GM06990 (cell line): ENCODE results near the gene FOXO6.

Experiments
- DNase-seq: peaks from one replicate; pipeline ENCODE4 v3.0.0-alpha.2; 2011; ENCODE audit not compliant: insufficient read length; ENCODE audit errors: extremely low read depth
- H3K27me3 ChIP-seq: replicated peaks from 2 replicates; pipeline ENCODE4 v1.6.0; 2011; ENCODE audit warnings: low read length; ENCODE audit not compliant: control insufficient read depth, insufficient read depth
- H3K36me3 ChIP-seq: 2 replicates; pipeline ENCODE4 v1.5.1; 2011; ENCODE audit warnings: low read length; ENCODE audit not compliant: control insufficient read depth, insufficient read depth
- H3K4me3 ChIP-seq: replicated peaks from 2 replicates; pipeline ENCODE4 v1.5.1; 2011; ENCODE audit warnings: low read depth, mild to moderate bottlenecking, control low read depth, low read length
- TF ChIP-seq, protein P1 (sequence below): IDR thresholded peaks from 2 replicates; pipeline ENCODE4 v1.5.1; 2011; ENCODE audit warnings: low read length, control low read depth, mild to moderate bottlenecking, inconsistent platforms; ENCODE audit not compliant: insufficient read depth, poor library complexity, severe bottlenecking

The FOXO6 gene

DNA sequence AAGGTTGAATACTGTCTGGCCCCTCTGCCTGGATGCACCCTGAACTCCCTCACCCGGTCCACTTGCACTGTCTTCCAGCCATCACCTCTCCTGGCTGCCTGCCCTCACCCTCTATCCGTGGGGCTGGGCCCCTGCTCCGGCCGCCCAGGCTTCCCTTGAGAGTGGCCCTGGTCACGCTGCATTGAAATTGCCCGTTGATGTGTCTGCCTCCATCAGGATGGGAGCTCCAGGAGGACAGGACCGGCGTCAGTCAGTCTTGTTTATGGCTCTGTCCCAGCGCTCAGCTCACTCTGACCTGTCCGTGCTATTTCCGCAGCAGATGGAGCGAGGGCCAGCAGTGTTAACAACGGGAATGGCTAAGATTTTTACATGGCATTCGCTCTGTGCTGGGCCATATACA lies 34.9 kb downstream of the FOXO6 start:
- no peaks in the 10 kb centered on the region for H3K36me3 ChIP-seq
- TF ChIP-seq, protein P1, sequence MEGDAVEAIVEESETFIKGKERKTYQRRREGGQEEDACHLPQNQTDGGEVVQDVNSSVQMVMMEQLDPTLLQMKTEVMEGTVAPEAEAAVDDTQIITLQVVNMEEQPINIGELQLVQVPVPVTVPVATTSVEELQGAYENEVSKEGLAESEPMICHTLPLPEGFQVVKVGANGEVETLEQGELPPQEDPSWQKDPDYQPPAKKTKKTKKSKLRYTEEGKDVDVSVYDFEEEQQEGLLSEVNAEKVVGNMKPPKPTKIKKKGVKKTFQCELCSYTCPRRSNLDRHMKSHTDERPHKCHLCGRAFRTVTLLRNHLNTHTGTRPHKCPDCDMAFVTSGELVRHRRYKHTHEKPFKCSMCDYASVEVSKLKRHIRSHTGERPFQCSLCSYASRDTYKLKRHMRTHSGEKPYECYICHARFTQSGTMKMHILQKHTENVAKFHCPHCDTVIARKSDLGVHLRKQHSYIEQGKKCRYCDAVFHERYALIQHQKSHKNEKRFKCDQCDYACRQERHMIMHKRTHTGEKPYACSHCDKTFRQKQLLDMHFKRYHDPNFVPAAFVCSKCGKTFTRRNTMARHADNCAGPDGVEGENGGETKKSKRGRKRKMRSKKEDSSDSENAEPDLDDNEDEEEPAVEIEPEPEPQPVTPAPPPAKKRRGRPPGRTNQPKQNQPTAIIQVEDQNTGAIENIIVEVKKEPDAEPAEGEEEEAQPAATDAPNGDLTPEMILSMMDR: no peak
- no peak overlapping the region for H3K4me3 ChIP-seq
- no peak for DNase-seq
- no peaks in the 10 kb centered on the region; the same call in none of the 2 replicates for H3K27me3 ChIP-seq

GRCh38 chr1:41397020-41397419 lies 35.8 kb downstream of the FOXO6 start:
- no peak for DNase-seq
- Histone ChIP-seq H3K27me3 (no peaks in the 10 kb centered on the region; the same call in none of the 2 replicates), H3K4me3 (no peak overlapping the region), H3K36me3 (no peaks in the 10 kb centered on the region)
- TF ChIP-seq, protein P1: no peak

DNA sequence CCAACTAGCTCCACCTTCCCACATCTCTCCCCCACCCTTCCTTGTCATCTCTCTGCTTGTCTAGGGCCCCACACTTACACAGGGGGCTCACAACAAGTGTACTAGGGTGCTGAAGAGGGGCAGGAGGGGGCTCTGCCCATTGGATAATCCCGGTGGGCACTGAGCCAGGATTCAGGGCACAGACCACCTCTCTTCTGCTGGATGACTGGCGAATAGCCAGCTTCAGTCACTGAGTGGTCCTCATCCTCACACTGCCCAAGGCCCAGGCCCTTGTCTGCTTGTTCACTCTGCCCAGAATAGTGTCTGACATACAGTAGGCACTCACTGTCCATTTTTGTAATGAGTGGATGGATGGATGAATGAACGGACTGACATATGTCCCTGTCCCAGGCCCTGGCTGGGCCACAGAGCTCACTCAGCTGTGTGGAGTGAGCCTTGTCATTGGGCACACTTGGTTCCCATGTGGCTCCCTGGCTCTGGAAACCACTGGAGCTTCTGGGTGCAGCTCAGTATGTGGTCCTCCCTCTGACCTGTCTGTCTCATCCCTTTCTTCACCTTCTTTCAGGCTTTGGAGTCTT lies 36.6 kb downstream of the FOXO6 start:
- H3K4me3 ChIP-seq: no peak overlapping the region
- H3K27me3 ChIP-seq: no peaks in the 10 kb centered on the region; the same call in none of the 2 replicates
- TF ChIP-seq, protein P1: no peak
- H3K36me3 ChIP-seq: no peaks in the 10 kb centered on the region
- DNase-seq: no peak

GRCh38 chr1:41399145-41399795 lies 38.0 kb downstream of the FOXO6 start:
- TF ChIP-seq, protein P1: no peak
- Histone ChIP-seq H3K4me3 (no peak overlapping the region), H3K27me3 (no peaks in the 10 kb centered on the region; the same call in none of the 2 replicates), H3K36me3 (no peaks in the 10 kb centered on the region)
- DNase-seq: no peak

DNA sequence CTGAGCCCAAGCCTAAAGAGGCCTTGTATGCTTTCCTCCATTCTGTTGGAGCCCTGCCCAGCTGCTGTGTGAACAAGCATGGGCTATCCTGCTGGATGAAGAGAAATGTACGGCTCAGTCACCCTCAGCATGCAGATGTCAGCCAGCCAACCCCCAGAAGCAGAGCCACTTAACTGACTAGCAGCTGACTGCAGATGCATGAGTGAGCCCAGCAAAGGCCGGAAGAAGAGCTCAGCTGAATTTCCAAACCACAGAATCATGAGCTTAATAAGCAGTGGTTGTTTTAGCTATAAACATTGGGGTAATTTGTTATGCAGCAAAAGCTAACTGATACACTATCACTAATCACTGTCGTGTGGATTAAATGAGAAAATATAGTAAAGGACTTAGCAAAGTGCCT lies 39.0 kb downstream of the FOXO6 start:
- H3K4me3 ChIP-seq: no peak overlapping the region
- no peak for DNase-seq
- TF ChIP-seq, protein P1: no peak
- H3K27me3 ChIP-seq: no peaks in the 10 kb centered on the region; the same call in none of the 2 replicates
- H3K36me3 ChIP-seq: no peaks in the 10 kb centered on the region
